Right cardiac atrium (tissue), 5 donors: Measurements from ENCODE around the gene ALDOC. TPM values are rescaled to one million over a fixed set of nuclear protein-coding genes. Genes with fewer than 3 reads are reported as not detected.

Source experiments
- ATAC-seq, 2 donors: fragments of 200-7000 bp; cut with Tn5 transposase; one replicate each; pipeline versions ENCODE4 v1.8.0 to v1.9.1; 2020; ENCODE audit warnings: moderate library complexity in 2 of 2, mild to moderate bottlenecking in 1 of 2
- DNase-seq, 3 donors: peaks; one replicate each; pipeline ENCODE4 v3.0.0-alpha.2; 2020
- H3K27ac ChIP-seq: one replicate; pipeline ENCODE4 v1.5.1; 2013; ENCODE audit warnings: mild to moderate bottlenecking, low read length, control low read depth, moderate library complexity
- H3K27me3 ChIP-seq: one replicate; pipeline ENCODE4 v1.6.1; 2013; ENCODE audit not compliant: control insufficient read depth, insufficient read depth
- H3K4me1 ChIP-seq: one replicate; pipeline ENCODE4 v1.6.1; 2013; ENCODE audit warnings: low read length; ENCODE audit not compliant: control insufficient read depth, insufficient read depth
- H3K4me3 ChIP-seq: one replicate; pipeline ENCODE4 v1.5.1; 2013; ENCODE audit warnings: low read length, control low read depth
- H3K9me3 ChIP-seq: one replicate; pipeline ENCODE4 v1.6.1; 2013; ENCODE audit warnings: low read length; ENCODE audit not compliant: control insufficient read depth
- WGBS: extraction: QIAGEN DNeasy Blood & Tissue Kit; methylation state at CpG from one replicate; pipeline ENCODE4 v1.1.7; 2013; 5-methylcytosine and 5-hydroxymethylcytosine counted together
- intact Hi-C, 4 donors: fragments of 100-400 bp; cut with DNase I; formaldehyde crosslinking; loops; one replicate each; pipeline versions ENCODE4 v1.11.0 to v1.14.0; 2022 to 2023
- polyA plus RNA-seq: library from polyadenylated mRNA; stranded (reverse); fragments of 200-250 nt; gene quantifications from one replicate; pipeline ENCODE4 v1.2.3, GENCODE V29; 2013
- total RNA-seq, 4 donors: library from RNA; stranded (reverse); fragmentation: NEBNext Ultra II Directional; extraction: Animal tissue kit (Norgen Biotek cat#: 25700); gene quantifications; one replicate each; pipeline ENCODE4 v1.2.1, GENCODE V29; 2021
- donor health status: healthy with polysubstance abuse.
- donor health status: DM: no; HTN: yes; CAD: no.
- donor health status: DM: no; HTN: no; CAD: no.
- donor health status: DM: no; HTN: yes; CAD: no; lungs with severe emphysema.
- donor health status: DM: yes; HTN: yes; CAD: no.

ALDOC gene
- total and polyA plus RNA-seq, 5 donors: 191 to 390 (median 283) TPM

GRCh38 chr17:28545141-28545503 lies 31.6 kb downstream of the ALDOC start:
- H3K27ac ChIP-seq: no peak overlapping the region
- ATAC-seq (no peak), DNase-seq (no peak)
- H3K4me1 ChIP-seq: no peaks in the 10 kb centered on the region
- no peak overlapping the region for H3K4me3 ChIP-seq
- H3K9me3 ChIP-seq: no peaks in the 10 kb centered on the region
- H3K27me3 ChIP-seq: no peaks in the 10 kb centered on the region
- intact Hi-C loops: loop anchor here in 3 of 4 donors (5.0 to 10.0 kb wide), 4 partner anchors 50 to 70 kb away; partner anchors contain the start of genes RSKR (in 2 of the 3) and SPAG5 (in 1 of the 3)
- WGBS: 80% methylated on average over 2 of the region's 2 CpGs

GRCh38 chr17:28544402-28545140 lies 32.1 kb downstream of the ALDOC start:
- ATAC-seq: no peak
- Histone ChIP-seq H3K9me3 (no peaks in the 10 kb centered on the region), H3K4me1 (no peaks in the 10 kb centered on the region), H3K27ac (no peak overlapping the region), H3K4me3 (no peak overlapping the region), H3K27me3 (no peaks in the 10 kb centered on the region)
- no peak for DNase-seq
- 81% methylated on average over 4 of the region's 4 CpGs for WGBS
- intact Hi-C loops: loop anchor here in 3 of 4 donors (5.0 to 10.0 kb wide), 5 partner anchors 47 to 70 kb away; partner anchors contain the start of genes RSKR (in 2 of the 3) and SPAG5 (in 1 of the 3)

- DNase-seq (no peak), ATAC-seq (no peak)
- Histone ChIP-seq H3K27me3 (no peaks in the 10 kb centered on the region), H3K4me1 (no peaks in the 10 kb centered on the region), H3K9me3 (no peaks in the 10 kb centered on the region), H3K4me3 (no peak overlapping the region), H3K27ac (no peak overlapping the region)
- intact Hi-C loops: loop anchor here in 2 of 4 donors (5.0 to 10.0 kb wide), 3 partner anchors 44 to 73 kb away; partner anchors contain the start of gene RSKR (in 1 of the 2)
- whole genome bisulfite sequencing: 87% methylated on average over 4 of the region's 4 CpGs
Observed at GRCh38 chr17:28541439-28541838, 35.3 kb downstream of the ALDOC start.

GRCh38 chr17:28540231-28540630 lies 36.5 kb downstream of the ALDOC start:
- Histone ChIP-seq H3K27ac (no peak overlapping the region), H3K4me3 (no peak overlapping the region), H3K27me3 (no peaks in the 10 kb centered on the region), H3K9me3 (no peaks in the 10 kb centered on the region), H3K4me1 (no peaks in the 10 kb centered on the region)
- no peak for DNase-seq
- intact Hi-C loops: loop anchor here in 2 of 4 donors (5.0 to 10.0 kb wide), 3 partner anchors 43 to 75 kb away; partner anchors contain the start of gene RSKR (in 1 of the 2)
- no peak for ATAC-seq
- 78% methylated on average over 4 of the region's 4 CpGs for WGBS

GRCh38 chr17:28538296-28538895 lies 38.3 kb downstream of the ALDOC start:
- no peak for ATAC-seq
- no peaks in the 10 kb centered on the region for H3K27me3 ChIP-seq
- H3K4me1 ChIP-seq: no peaks in the 10 kb centered on the region
- no peak for DNase-seq
- intact Hi-C loops: no loop called here
- no peak overlapping the region for H3K4me3 ChIP-seq
- WGBS: 87% methylated on average over 14 of the region's 14 CpGs
- no peak overlapping the region for H3K27ac ChIP-seq
- H3K9me3 ChIP-seq: no peaks in the 10 kb centered on the region

- no peak for ATAC-seq
- WGBS: 69% methylated on average over 12 of the region's 12 CpGs
- Histone ChIP-seq H3K9me3 (no peaks in the 10 kb centered on the region), H3K27ac (no peak overlapping the region), H3K4me1 (no peaks in the 10 kb centered on the region), H3K27me3 (no peaks in the 10 kb centered on the region), H3K4me3 (no peak overlapping the region)
- intact Hi-C loops: no loop called here
- DNase-seq: no peak
Observed at GRCh38 chr17:28537219-28537610, 39.5 kb downstream of the ALDOC start.

- no peaks in the 10 kb centered on the region for H3K9me3 ChIP-seq
- no peak overlapping the region for H3K4me3 ChIP-seq
- H3K27ac ChIP-seq: no peak overlapping the region
- intact Hi-C loops: no loop called here
- H3K27me3 ChIP-seq: no peaks in the 10 kb centered on the region
- H3K4me1 ChIP-seq: no peaks in the 10 kb centered on the region
- no peak for DNase-seq
- WGBS: 65% methylated on average over 9 of the region's 9 CpGs
- no peak for ATAC-seq
Observed at GRCh38 chr17:28536532-28537218, 40.0 kb downstream of the ALDOC start.

- no peak for DNase-seq
- H3K9me3 ChIP-seq: no peaks in the 10 kb centered on the region
- intact Hi-C loops: no loop called here
- 86% methylated on average over 11 of the region's 11 CpGs for WGBS
- no peak overlapping the region for H3K4me3 ChIP-seq
- no peak overlapping the region for H3K27ac ChIP-seq
- H3K4me1 ChIP-seq: no peaks in the 10 kb centered on the region
- no peak for ATAC-seq
- H3K27me3 ChIP-seq: no peaks in the 10 kb centered on the region
Observed at GRCh38 chr17:28534740-28535375, 41.8 kb downstream of the ALDOC start.

GRCh38 chr17:28533091-28533807 lies 43.4 kb downstream of the ALDOC start:
- no peak overlapping the region for H3K27ac ChIP-seq
- 77% methylated on average over 16 of the region's 16 CpGs for WGBS
- intact Hi-C loops: no loop called here
- H3K27me3 ChIP-seq: no peaks in the 10 kb centered on the region
- DNase-seq: no peak
- no peak overlapping the region for H3K4me3 ChIP-seq
- no peak for ATAC-seq
- no peaks in the 10 kb centered on the region for H3K9me3 ChIP-seq
- no peaks in the 10 kb centered on the region for H3K4me1 ChIP-seq
